Measurements from ENCODE around the gene TRIM2.

DNA sequence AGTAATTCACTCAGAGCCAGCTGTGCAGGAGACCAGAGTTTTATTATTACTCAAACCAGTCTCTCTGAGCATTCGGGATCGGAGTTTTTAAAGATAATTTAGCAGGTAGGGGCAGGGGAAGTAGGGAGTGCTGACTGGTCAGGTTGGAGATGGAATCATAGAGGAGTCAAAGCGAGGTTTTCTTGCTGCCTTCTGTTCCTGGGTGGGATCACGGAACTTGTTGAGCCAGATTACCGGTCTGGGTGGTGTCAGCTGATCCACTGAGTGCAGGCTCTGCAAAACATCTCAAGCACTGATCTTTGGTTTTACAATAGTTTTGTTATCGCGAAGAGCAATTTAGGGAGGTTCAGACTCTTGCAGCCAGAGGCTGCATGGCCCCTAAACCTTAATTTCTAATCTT, 63.6 kb downstream of the TRIM2 start:
- TF ChIP-seq POLR2A (IDR thresholded peaks at IDR 0.05) = no peak
- TF ChIP-seq, protein P1, sequence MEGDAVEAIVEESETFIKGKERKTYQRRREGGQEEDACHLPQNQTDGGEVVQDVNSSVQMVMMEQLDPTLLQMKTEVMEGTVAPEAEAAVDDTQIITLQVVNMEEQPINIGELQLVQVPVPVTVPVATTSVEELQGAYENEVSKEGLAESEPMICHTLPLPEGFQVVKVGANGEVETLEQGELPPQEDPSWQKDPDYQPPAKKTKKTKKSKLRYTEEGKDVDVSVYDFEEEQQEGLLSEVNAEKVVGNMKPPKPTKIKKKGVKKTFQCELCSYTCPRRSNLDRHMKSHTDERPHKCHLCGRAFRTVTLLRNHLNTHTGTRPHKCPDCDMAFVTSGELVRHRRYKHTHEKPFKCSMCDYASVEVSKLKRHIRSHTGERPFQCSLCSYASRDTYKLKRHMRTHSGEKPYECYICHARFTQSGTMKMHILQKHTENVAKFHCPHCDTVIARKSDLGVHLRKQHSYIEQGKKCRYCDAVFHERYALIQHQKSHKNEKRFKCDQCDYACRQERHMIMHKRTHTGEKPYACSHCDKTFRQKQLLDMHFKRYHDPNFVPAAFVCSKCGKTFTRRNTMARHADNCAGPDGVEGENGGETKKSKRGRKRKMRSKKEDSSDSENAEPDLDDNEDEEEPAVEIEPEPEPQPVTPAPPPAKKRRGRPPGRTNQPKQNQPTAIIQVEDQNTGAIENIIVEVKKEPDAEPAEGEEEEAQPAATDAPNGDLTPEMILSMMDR (IDR thresholded peaks at IDR 0.05) = no peak

Measured in prostate gland (tissue), 2 donors.